H1 (cell line): ENCODE results near the gene TFCP2.

Experiments used
- CTCF ChIP-seq, 3 experiments: IDR thresholded peaks; 1 replicate in 2 of 3; 2 replicates in 1 of 3; pipeline versions ENCODE4 v1.5.1 to v1.6.1; 2011; ENCODE audit warnings: low read length in 3 of 3, mild to moderate bottlenecking in 3 of 3, inconsistent platforms in 2 of 3, low read depth in 1 of 3, moderate library complexity in 1 of 3; ENCODE audit not compliant: insufficient read depth in 1 of 3; ENCODE audit errors: control extremely low read depth in 1 of 3
- POLR2A ChIP-seq, 2 experiments: IDR thresholded peaks; 1 replicate in 1 of 2; 2 replicates in 1 of 2; pipeline ENCODE4 v1.6.1; 2011; ENCODE audit warnings: low read depth in 2 of 2, low read length in 2 of 2, mild to moderate bottlenecking in 2 of 2; ENCODE audit errors: control extremely low read depth in 1 of 2
- RFX5 ChIP-seq: IDR thresholded peaks from 2 replicates; pipeline ENCODE4 v1.6.1; 2011; ENCODE audit warnings: low read depth, low read length, improper control_type of control experiment, borderline replicate concordance
- RXRA ChIP-seq: IDR thresholded peaks from 2 replicates; pipeline ENCODE4 v1.6.1; 2011; ENCODE audit warnings: low read depth, mild to moderate bottlenecking, low read length, moderate library complexity; ENCODE audit not compliant: insufficient read depth
- YY1 ChIP-seq: IDR thresholded peaks from 2 replicates; pipeline ENCODE4 v1.6.1; 2011; ENCODE audit warnings: low read depth, mild to moderate bottlenecking, low read length

DNA sequence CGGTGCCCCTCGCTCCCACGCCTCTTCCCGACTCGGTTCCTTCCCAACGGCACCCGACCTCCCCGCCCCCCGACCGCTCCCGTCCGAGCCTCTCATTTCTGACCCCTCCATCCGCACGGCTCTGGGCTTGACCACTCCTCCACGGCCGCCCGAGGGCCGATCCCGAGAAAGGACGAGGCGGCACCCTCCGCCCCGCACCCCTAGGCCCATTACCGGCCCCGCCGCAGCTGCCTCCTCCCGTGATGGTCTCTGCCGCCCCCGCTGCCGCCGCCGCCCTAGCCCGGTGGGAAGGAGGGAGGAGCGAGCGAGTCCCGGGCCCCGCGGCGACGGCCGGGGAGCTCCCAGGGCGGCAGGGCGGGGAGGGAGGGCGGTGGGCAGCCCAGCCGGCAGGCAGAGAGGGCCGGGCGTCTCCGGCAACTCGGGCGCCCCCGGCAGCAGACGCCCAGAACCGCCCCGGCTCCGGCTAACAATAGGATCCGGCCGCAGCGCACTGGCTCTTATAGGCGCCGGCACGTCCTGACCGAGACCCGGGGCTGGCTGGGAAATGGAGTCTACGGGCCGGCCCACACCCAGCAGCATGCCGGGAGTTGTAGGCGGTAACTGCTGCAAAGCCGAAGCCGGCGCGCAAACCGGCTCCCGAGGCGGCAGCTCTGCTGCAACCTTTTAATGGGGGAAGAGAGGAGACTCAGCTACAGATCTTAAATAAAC is 89.7 kb downstream of the TFCP2 start, which contains the start of gene CSRNP2:
- TF ChIP-seq CTCF (IDR thresholded peaks at IDR 0.05; ENCODE audit: control extremely low read depth in 1 of 3, insufficient read depth in 1 of 3, low read depth in 1 of 3, low read length in 3 of 3) (peak in 1 of 3 experiments; percentile 2; a peak in 2 of 4 replicates), YY1 (no peak), POLR2A (IDR thresholded peaks at IDR 0.05; ENCODE audit: control extremely low read depth in 1 of 2, low read depth in 2 of 2, low read length in 2 of 2) (peak; percentile 99), RFX5 (no peak), RXRA (no peak)
